Keratinocyte (primary cell): ENCODE data around the gene C1orf232. TPM values are rescaled to one million over a fixed set of nuclear protein-coding genes. Genes with fewer than 3 reads are reported as not detected.

Experiments
- DNase-seq: peaks from one replicate; pipeline ENCODE4 v3.0.0-alpha.2; 2011; ENCODE audit warnings: low read depth, missing footprints, low spot score
- FAIRE-seq: peaks from 2 replicates; lab custom pipeline; 2011; peaks lifted over from hg19 to GRCh38; lab: Jason Lieb, UNC
- H2AFZ ChIP-seq: 2 replicates; pipeline ENCODE4 v1.6.0; 2012; ENCODE audit warnings: low read length, control low read depth, inconsistent platforms; ENCODE audit not compliant: control insufficient read depth
- H3K27ac ChIP-seq: 2 replicates; pipeline ENCODE4 v1.5.1; 2011; ENCODE audit warnings: low read length; ENCODE audit not compliant: control insufficient read depth, insufficient read depth
- H3K27me3 ChIP-seq: 3 replicates; pipeline ENCODE4 v1.6.0; 2011; ENCODE audit warnings: low read length; ENCODE audit not compliant: control insufficient read depth, insufficient read depth; ENCODE audit errors: extremely low read depth
- H3K36me3 ChIP-seq, 2 experiments: 2 replicates in 1 of 2; 3 replicates in 1 of 2; pipeline ENCODE4 v1.5.1; 2011; ENCODE audit warnings: low read length in 2 of 2, mild to moderate bottlenecking in 1 of 2; ENCODE audit not compliant: control insufficient read depth in 2 of 2, insufficient read depth in 2 of 2; ENCODE audit errors: extremely low read depth in 1 of 2
- H3K4me1 ChIP-seq: 3 replicates; pipeline ENCODE4 v1.5.1; 2011; ENCODE audit warnings: low read length; ENCODE audit not compliant: control insufficient read depth, insufficient read depth; ENCODE audit errors: extremely low read depth
- H3K4me2 ChIP-seq: 3 replicates; pipeline ENCODE4 v1.6.0; 2011; ENCODE audit warnings: low read depth, low read length; ENCODE audit not compliant: control insufficient read depth, insufficient read depth; ENCODE audit errors: extremely low read depth
- H3K4me3 ChIP-seq, 3 experiments: fragments of 200-600 bp in 1 of 3; sonication (generic) in 1 of 3; 2 replicates in 2 of 3; 3 replicates in 1 of 3; pipeline ENCODE4 v1.5.1; 2011 to 2016; ENCODE audit warnings: low read length in 3 of 3, mild to moderate bottlenecking in 3 of 3, control low read depth in 2 of 3, inconsistent platforms in 1 of 3, low read depth in 1 of 3, mixed read lengths in 1 of 3, mixed run types in 1 of 3, moderate library complexity in 1 of 3; ENCODE audit not compliant: control insufficient read depth in 2 of 3, insufficient read depth in 2 of 3; ENCODE audit errors: extremely low read depth in 1 of 3
- H3K79me2 ChIP-seq: 2 replicates; pipeline ENCODE4 v1.6.0; 2012; ENCODE audit warnings: low read length; ENCODE audit not compliant: control insufficient read depth, insufficient read depth
- H3K9ac ChIP-seq: 3 replicates; pipeline ENCODE4 v1.6.0; 2011; ENCODE audit warnings: low read length; ENCODE audit not compliant: control insufficient read depth, insufficient read depth; ENCODE audit errors: extremely low read depth
- H3K9me1 ChIP-seq: 3 replicates; pipeline ENCODE4 v1.6.0; 2011; ENCODE audit warnings: low read length; ENCODE audit not compliant: control insufficient read depth, insufficient read depth; ENCODE audit errors: extremely low read depth
- H3K9me3 ChIP-seq: 2 replicates; pipeline ENCODE4 v1.5.1; 2012; ENCODE audit warnings: low read depth, low read length; ENCODE audit not compliant: control insufficient read depth
- H4K20me1 ChIP-seq: 3 replicates; pipeline ENCODE4 v1.6.0; 2011; ENCODE audit warnings: low read length; ENCODE audit not compliant: control insufficient read depth, insufficient read depth; ENCODE audit errors: extremely low read depth
- EZH2 ChIP-seq: IDR thresholded peaks from one replicate; pipeline ENCODE4 v1.6.1; 2012; ENCODE audit warnings: inconsistent platforms, mild to moderate bottlenecking, low read length, moderate library complexity
- dilution Hi-C: fragments of 300-500 bp; cut with MboI; formaldehyde crosslinking; loops from one replicate; pipeline ENCODE4 v1.7.0; 2020; ENCODE audit warnings: low sequenced_read_pairs; ENCODE audit not compliant: extremely low pct_ligation_motif_present
- polyA plus RNA-seq, 5 experiments: library from polyadenylated mRNA; depleted of rRNA in 3 of 5; stranded (reverse) in 3 of 5; stranded (forward) in 1 of 5; unstranded in 1 of 5; fragments of >200 nt; gene quantifications; 1 replicate in 1 of 5; 2 replicates in 3 of 5; 3 replicates in 1 of 5; pipeline versions ENCODE4 v1.2.1 to v1.2.3, GENCODE V29; 2011 to 2012; ENCODE audit warnings: missing spikeins in 2 of 5, low read depth in 1 of 5, low replicate concordance in 1 of 5
- TF ChIP-seq, protein P1 (sequence below), 3 experiments: IDR thresholded peaks in 1 of 3; conservative IDR thresholded peaks in 1 of 3; optimal IDR thresholded peaks in 1 of 3; 2 replicates in 2 of 3; 3 replicates in 1 of 3; pipeline versions ENCODE3 to v1.5.1; 2011; ENCODE audit warnings: low read length in 3 of 3, mild to moderate bottlenecking in 3 of 3, moderate library complexity in 2 of 3, control low read depth in 1 of 3, inconsistent platforms in 1 of 3; ENCODE audit not compliant: insufficient read depth in 2 of 3; ENCODE audit errors: extremely low read depth in 1 of 3

Gene C1orf232
- polyA plus RNA-seq, 1 donor (not counting 4 experiments of a cell fraction or from before 2014, with no cell fraction given) = not detected

DNA sequence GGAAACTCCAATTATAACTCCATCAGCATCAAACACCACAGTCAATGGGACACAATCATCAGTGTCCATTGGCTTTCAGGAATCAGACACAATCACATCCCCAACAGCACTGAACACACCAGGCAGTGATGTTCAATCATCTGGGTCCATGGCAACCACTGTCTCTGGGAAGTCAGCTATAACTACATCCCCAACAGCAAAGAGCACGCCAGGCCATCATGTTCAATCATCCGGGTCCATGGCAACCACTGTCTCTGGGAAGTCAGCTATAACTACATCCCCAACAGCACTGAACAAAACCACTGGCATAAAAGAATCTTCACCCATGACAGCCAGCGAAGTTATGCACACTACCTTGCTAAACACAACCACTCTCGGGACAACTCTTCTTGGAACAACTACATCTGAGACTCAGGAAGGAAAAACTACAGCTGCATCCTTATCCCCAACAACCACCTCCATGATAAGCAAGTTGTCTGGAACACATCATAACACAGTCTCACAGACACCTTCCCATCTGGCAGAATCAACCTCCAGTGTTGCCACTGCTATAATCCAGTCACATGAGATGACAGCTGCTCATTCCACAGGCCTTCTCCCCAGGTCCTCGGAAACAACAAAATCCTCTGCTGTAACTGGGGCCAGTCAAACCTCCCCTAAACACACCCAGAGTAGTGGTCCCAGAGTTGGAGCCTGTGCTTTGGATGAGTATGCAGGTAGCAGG, 41.5 kb upstream of the C1orf232 start:
- dilution Hi-C loops = no loop called here
- TF ChIP-seq EZH2 = no peak
- TF ChIP-seq, protein P1, sequence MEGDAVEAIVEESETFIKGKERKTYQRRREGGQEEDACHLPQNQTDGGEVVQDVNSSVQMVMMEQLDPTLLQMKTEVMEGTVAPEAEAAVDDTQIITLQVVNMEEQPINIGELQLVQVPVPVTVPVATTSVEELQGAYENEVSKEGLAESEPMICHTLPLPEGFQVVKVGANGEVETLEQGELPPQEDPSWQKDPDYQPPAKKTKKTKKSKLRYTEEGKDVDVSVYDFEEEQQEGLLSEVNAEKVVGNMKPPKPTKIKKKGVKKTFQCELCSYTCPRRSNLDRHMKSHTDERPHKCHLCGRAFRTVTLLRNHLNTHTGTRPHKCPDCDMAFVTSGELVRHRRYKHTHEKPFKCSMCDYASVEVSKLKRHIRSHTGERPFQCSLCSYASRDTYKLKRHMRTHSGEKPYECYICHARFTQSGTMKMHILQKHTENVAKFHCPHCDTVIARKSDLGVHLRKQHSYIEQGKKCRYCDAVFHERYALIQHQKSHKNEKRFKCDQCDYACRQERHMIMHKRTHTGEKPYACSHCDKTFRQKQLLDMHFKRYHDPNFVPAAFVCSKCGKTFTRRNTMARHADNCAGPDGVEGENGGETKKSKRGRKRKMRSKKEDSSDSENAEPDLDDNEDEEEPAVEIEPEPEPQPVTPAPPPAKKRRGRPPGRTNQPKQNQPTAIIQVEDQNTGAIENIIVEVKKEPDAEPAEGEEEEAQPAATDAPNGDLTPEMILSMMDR (optimal IDR thresholded peaks at IDR 0.05 in 1 of 3, IDR thresholded peaks at IDR 0.05 in 1 of 3, conservative IDR thresholded peaks at IDR 0.05 in 1 of 3; ENCODE audit: extremely low read depth in 1 of 3, insufficient read depth in 2 of 3, low read length in 3 of 3) = no peak
- no peak overlapping the region for H3K27ac ChIP-seq
- no peaks in the 10 kb centered on the region for H3K9me1 ChIP-seq
- no peaks in the 10 kb centered on the region for H4K20me1 ChIP-seq
- H3K27me3 ChIP-seq = no peaks in the 10 kb centered on the region
- H3K4me3 ChIP-seq = no peak overlapping the region
- H3K36me3 ChIP-seq = no peaks in the 10 kb centered on the region
- H2AFZ ChIP-seq = no peak overlapping the region
- H3K4me2 ChIP-seq = no peak overlapping the region
- no peak overlapping the region for H3K9ac ChIP-seq
- H3K79me2 ChIP-seq = no peaks in the 10 kb centered on the region
- no peaks in the 10 kb centered on the region for H3K9me3 ChIP-seq
- H3K4me1 ChIP-seq = no peaks in the 10 kb centered on the region
- no peak for FAIRE-seq
- DNase-seq = no peak

DNA sequence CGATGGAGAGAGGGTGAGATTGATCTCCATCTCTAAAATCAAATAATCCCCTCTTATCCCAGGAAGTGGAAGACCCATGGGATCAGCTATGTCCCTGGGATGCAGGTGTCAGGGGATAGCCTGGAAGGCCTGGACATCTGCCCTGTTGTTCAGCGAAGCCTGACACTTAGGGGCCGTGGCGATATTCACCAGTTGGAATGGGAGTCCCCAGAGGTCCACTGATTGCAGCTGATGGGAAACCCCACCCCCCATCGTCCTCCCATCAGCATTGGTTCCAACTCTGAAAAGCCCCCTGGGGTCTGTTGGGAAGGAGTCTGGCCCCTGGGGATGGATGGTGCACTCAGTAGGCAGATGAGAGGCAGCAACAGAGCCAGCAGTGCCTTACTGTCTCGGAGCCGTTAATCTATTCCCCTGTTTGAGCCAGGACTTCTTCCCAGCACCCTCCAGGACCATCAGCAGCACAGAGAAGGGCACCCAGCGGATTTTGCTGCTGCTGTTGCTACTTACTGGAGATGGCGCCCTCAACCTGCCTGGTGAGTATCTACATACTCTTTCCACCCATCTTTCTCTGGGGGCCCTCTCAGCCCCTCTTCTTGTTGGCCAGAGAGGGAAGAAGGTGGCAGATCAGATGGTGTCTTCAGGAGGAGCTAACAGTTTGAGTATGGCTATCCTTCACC, 35.0 kb upstream of the C1orf232 start:
- no peak overlapping the region for H3K27ac ChIP-seq
- no peaks in the 10 kb centered on the region for H3K9me1 ChIP-seq
- H3K4me3 ChIP-seq = no peak overlapping the region
- H3K9me3 ChIP-seq = no peaks in the 10 kb centered on the region
- H3K9ac ChIP-seq = no peak overlapping the region
- TF ChIP-seq EZH2 = no peak
- TF ChIP-seq, protein P1 (optimal IDR thresholded peaks at IDR 0.05 in 1 of 3, IDR thresholded peaks at IDR 0.05 in 1 of 3, conservative IDR thresholded peaks at IDR 0.05 in 1 of 3; ENCODE audit: extremely low read depth in 1 of 3, insufficient read depth in 2 of 3, low read length in 3 of 3) = peak in 1 of 3 experiments; percentile 15
- peaks cover 10% of the 10 kb centered on the region for H3K4me1 ChIP-seq
- H2AFZ ChIP-seq = no peak overlapping the region
- dilution Hi-C loops = no loop called here
- H3K27me3 ChIP-seq = peaks cover 3% of the 10 kb centered on the region
- no peak for FAIRE-seq
- H3K36me3 ChIP-seq = no peaks in the 10 kb centered on the region
- H3K4me2 ChIP-seq = no peak overlapping the region
- H4K20me1 ChIP-seq = no peaks in the 10 kb centered on the region
- H3K79me2 ChIP-seq = no peaks in the 10 kb centered on the region
- DNase-seq = no peak
